Gastroesophageal sphincter (tissue), 3 donors: ENCODE results near the gene KAT6B.

Experiments
- EP300 ChIP-seq: sonication (generic); formaldehyde crosslinking; IDR thresholded peaks from one replicate; pipeline ENCODE4 v1.6.1; 2017; ENCODE audit warnings: antibody characterized with exemption, mild to moderate bottlenecking
- POLR2A ChIP-seq, 2 donors: fragments of 450-650 bp; IDR thresholded peaks; one replicate each; pipeline ENCODE4 v1.6.1; 2017; ENCODE audit warnings: antibody characterized with exemption in 2 of 2, mild to moderate bottlenecking in 2 of 2, moderate library complexity in 1 of 2
- TF ChIP-seq, protein P1 (sequence below), 4 experiments: fragments of 200-600 bp in 2 of 4; fragments of 450-650 bp in 2 of 4; sonication (generic) in 1 of 4; IDR thresholded peaks; one replicate each; pipeline ENCODE4 v1.5.1; 2017 to 2019; ENCODE audit warnings: antibody characterized with exemption in 4 of 4, mild to moderate bottlenecking in 2 of 4, moderate library complexity in 2 of 4

DNA sequence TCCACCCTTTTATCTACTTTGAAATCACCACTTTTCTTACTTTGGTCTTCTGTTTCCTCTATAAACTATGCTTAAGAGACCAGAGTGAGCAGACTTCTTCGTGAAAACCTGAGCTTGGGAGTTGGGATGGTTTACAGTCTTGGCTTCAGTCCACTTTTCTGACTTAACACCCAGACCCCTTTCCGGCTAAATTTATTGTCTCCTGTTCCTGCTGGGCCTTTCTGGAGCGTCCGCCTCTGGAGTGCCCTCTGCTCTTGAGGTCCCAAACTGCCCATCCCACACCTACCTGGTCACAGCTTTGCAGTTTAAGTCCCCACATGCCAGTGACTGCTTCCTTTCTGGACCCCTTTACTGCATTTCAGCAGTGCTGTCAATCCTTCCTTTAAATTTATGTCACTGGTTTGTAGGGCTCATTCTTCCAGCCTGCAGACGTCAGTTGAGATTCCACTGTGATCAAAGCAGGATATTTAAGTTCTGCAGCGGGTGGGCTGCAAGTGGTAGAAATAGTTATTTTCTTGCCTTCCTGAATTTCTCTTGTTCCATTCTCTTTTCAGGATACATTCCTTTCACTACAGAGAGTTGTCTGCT, 80.3 kb downstream of the KAT6B start:
- TF ChIP-seq, protein P1, sequence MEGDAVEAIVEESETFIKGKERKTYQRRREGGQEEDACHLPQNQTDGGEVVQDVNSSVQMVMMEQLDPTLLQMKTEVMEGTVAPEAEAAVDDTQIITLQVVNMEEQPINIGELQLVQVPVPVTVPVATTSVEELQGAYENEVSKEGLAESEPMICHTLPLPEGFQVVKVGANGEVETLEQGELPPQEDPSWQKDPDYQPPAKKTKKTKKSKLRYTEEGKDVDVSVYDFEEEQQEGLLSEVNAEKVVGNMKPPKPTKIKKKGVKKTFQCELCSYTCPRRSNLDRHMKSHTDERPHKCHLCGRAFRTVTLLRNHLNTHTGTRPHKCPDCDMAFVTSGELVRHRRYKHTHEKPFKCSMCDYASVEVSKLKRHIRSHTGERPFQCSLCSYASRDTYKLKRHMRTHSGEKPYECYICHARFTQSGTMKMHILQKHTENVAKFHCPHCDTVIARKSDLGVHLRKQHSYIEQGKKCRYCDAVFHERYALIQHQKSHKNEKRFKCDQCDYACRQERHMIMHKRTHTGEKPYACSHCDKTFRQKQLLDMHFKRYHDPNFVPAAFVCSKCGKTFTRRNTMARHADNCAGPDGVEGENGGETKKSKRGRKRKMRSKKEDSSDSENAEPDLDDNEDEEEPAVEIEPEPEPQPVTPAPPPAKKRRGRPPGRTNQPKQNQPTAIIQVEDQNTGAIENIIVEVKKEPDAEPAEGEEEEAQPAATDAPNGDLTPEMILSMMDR (IDR thresholded peaks at IDR 0.05), result no peak
- TF ChIP-seq POLR2A (IDR thresholded peaks at IDR 0.05) (no peak), EP300 (no peak)
